GM19043 (cell line): ENCODE measurements around the gene GAS7.
A peak's percentile ranks its signal among the peaks of the same experiment; 100 is the strongest.
"Not testable (repeated sequence)": the region's sequence is repeated elsewhere in the genome, so short reads cannot be mapped to it uniquely, and the experiment has no call there.

ENCODE experiments used
- ATAC-seq: cut with Tn5 transposase; IDR thresholded peaks from one replicate; pipeline ENCODE4 v1.9.1; 2021; ENCODE audit warnings: low read depth; ENCODE audit not compliant: unreplicated experiment

Gene GAS7

DNA sequence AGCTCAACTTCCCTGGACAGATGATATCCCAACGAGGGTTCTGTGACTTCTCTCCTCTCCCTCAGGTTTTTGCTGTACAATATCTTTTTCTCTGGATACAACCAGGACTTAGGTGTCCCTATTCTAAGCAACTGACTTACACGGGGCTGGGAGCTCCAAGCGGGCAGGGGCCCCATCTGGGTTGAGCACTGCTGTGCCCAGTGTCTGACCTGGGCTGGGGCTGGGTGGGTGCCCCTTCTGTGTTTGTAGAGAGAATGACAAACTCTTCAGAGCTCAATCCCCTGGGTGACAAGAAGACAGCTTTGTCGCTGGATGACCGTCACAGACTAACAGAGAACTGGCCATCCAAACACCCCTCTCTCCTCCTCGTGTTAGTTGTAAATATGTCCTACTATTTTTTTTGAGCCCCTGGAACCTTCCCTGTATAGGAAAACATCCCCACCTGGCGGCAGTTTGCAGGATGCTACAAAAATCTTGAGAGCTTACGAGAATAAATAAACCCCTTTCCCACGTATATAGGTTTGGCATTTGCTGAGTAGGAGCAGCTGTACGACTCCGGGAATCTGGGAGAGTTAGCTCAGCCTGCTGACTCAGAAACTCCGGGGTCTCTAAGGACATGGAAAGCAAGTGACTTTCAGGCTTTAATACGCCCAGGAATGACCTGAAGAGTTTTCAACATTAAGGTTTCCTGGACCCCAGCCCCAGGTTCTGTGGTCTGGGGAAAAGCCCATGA lies 269.6 kb downstream of the GAS7 start:
- no peak for ATAC-seq

DNA sequence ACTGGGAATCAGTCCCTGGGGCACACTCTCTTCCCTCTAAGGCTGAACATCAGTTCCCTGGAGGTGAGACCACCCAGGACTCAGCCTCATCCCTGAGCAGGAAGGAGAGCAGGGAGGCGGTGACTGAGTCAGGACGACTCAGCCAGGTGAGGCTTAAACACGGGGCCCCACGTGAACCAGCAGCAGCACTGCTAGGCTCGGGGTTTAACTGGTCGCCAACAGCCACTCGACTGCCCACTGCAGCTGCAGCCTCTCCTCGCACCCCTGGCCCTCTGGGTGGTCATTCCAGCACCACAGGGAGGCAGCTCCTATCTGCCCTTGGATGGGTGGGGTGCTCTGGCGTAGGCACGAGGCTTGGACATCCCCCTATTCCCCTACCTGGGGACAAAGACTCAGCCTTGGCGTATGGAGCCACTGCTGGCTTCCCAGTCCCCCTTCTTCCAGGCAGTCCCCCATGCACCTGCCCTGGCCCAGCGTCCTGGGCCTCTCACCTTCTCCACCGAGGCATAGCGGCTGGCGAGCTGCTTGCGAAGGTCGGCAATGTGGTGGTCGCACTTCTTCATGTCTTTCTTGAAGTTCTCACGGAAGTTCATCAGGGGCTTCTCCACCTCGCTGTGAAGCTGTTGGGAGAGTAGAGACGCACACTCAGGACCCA lies 272.1 kb downstream of the GAS7 start:
- no peak for ATAC-seq

DNA sequence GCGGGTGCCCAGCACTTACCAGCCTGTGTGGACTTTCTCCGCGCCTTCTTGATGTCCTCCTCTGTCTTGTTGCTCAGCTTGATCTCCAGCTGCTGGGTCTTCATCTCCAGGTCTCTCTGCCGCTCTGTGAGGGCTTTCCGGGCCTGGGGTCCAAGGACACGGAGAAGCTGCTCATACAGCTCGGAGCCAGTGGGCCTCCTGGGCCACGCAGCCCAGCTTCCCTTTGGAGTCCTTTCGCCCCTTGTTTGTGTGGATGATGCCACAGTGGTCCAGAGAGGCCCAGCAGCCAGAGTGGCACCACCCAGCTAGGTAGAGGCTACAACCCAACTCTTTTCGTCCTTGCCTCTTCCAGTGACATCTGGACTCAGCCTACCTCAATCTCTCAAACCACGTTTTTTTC lies 272.9 kb downstream of the GAS7 start:
- no peak for ATAC-seq

DNA sequence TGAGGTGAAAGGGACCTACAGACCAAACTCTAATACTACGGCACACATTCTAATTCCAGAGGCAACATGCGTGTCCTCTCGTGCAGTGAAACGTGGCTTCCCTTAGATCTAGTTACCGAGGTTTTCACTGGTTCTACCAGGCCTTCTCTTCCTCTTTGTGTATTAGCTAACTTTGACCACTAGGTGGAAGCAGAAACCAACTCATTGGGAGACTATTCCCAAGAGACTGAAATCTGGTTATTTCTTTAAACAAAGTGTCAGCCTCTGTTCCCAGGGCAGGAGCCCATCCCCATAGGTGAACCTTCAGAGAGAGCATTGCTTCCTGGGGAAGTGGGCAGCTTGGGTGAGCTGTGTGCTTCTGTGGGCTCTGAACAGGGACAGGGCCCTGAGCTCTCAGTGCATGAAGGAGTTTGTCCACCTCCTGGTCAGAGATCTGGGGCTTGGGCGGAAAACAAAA lies 273.6 kb downstream of the GAS7 start:
- peak; percentile 64 for ATAC-seq

DNA sequence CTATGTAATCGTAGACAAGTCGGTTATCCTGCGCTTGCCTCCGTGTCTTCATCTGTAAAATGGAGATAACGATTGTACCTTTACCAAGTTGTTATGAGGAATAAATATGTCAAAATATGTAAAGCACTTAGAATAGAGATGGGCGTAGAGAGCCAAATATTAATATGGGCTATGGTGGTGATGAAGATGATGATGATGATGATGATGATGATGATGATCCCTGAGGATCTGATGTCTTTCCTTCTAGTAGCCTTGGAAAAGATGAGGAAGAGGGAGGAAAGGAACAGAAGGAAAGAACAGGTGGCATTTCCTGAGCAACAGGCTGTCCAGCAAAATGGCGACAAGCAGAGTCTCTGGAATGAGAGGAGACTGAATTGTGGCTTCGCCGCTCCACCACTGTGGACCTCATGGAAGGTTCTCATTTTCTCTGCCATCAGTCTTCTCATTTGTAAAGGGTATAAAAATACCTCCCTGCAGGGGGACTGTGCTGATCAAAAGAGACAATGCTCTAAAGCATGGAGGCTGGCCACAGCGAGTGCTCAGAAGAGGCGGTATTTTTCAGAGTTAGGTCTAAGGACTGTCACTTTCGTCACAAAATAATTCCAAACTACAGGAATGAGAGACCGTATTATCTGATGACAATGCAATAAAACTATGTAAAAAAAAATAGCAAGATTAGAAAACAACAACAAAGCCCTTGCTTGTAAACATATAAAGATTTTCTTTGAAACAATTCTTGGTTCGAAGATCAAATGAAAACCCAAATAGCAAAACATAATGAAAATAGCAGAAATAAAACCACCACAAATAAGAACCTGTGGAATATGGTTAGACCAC lies 276.2 kb downstream of the GAS7 start:
- no peak for ATAC-seq

- ATAC-seq: not testable (repeated sequence)
Observed at GRCh38 chr17:9921216-9921615, 277.2 kb downstream of the GAS7 start.

DNA sequence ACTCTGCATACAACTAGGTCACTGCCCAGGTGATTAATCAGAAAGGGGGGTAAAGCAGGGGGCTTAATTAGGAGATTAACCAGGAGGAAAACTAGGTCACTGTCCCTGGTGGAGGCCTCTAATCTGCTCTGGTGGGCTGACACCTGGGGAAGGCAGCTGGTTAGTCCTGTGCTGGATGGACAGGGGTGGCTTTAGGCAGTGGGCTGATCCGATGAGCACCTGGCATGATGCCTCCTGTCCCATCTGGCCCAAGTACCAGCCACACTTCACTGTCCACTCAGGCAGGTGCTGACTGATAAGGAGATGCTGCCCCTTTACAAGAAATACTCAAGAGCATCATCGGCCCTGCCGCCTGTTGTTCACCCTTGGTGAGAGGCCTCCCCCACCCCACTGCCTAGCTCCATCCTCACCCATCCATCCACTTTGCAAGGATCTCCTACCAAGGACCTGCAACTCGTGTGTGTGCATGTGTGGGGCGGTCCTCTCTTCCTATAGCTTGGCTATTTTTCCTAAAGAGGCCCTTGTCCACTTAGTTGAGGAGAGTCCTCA lies 279.5 kb downstream of the GAS7 start:
- no peak for ATAC-seq

DNA sequence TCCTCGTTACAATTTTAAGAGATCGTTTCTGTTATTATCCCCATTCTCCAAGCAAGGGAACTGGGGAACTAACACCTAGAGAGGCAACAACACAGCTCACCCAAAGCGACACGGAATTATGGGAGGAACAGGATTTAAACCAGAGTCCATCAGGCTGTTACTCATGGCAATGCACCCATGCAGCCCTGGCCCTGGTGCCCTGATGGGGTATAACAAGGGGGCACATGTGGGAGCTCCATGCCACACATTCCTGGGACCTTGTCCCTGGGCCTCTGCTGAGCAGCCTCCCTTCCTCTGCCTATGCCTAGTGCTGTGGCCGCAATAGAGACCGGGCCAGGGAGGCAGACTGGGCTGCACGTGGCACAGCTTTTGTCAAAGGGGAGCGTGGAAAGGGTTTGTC lies 280.1 kb downstream of the GAS7 start:
- no peak for ATAC-seq

DNA sequence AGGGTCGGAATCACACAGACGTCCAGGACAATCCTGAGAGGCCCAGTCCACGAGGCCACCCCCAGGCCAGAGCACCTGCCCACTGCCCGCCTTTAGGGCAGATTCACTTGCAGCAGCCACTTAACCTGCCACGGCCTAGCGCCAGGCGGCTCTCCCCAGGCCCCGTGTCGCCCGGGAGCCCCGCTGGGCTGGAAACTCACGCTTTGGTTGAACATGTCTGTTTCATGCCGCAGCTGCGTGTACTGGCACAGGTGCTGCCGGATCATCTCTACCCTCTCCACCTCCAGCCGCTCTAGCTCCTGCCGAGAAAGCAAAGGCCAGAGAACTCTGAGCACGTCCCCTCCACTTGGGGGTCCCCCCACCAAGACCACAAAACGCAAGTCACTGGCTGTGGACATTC lies 280.6 kb downstream of the GAS7 start:
- no peak for ATAC-seq

GRCh38 chr17:9917131-9917530 lies 281.3 kb downstream of the GAS7 start:
- no peak for ATAC-seq

DNA sequence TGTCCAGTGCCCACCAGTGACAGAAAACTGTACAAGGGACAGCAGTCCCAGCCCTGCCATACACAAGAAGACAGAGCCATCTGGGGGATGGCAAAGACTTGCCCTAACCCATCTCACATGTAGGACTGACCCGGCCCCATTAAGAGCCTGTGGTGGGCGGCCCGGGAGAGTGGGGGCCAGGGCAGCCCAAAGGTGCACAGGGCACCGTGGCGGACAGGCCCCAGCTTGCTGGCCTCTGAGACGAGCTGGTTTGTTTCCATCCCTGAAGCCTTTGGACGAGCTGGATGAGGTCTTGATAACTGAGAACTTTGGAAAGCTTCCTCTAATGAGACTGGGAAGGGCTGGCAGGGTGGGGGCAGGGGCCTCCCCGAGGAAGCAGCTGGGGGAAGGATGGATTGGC lies 282.3 kb downstream of the GAS7 start:
- ATAC-seq: no peak

- no peak for ATAC-seq
Observed at GRCh38 chr17:9913476-9913875, 284.9 kb downstream of the GAS7 start.

DNA sequence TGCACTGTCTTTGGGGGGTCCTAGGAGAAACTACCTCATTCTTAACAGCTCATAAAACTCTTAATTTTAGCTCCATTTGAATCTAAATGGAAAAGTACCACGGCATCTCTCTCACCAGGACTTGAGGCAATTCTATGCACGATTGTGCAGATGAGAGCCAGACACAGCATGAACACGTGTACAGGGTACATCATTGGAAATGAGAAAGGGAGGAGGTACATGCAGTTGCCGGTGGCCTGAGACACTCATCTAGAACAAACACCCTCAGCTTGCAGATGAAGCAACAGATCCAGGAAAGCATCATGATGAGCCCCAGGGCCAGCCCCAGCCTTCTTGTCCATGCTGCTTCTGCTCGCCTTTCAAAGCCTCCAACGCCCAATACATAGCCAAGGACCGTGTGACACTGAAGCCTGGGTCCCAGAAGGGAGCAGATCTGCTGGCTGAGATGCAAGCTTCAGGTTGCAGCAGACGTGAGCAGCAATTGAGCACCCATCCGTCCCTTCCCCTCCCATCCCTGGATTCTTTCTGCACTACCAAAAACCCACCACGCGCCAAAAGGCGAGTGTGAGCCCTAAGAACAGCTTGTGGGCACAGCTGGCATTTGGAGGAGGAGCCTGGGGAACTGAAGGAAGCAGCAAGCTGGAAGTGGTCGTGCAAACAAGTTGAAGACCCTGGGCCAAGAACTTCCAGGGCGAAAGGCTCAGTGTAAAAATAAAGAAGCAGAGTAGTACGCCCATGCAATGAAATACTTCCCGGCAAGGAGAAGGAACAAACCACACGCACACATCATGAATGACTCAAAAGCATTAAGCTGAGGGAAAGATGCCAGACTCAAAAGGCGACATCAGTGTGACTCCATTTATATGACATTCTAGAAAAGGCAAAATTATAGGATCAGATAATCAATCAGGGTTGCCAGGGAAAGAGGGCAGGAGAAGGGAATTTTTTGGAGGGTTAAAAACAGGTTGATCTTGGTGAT lies 286.0 kb downstream of the GAS7 start:
- ATAC-seq: no peak

DNA sequence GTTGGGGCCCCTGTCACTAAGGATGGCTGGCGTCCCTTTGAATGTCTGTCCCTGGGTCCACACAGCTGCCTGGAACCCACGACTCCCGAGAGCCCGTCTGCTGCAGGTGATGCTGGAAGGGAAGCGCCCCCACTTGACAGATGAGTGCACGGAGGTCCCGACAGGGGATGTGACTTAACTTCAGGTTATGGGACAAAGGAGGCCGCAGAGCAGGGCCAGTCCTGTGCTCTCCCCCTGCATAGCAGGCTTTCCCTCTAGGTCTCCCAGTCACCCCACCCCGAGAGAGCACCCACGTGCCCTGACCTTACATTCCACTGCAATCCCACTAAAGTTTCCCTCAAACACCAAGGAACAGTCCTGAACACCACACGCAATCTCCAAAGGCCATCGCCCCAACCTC lies 287.3 kb downstream of the GAS7 start:
- ATAC-seq: no peak

DNA sequence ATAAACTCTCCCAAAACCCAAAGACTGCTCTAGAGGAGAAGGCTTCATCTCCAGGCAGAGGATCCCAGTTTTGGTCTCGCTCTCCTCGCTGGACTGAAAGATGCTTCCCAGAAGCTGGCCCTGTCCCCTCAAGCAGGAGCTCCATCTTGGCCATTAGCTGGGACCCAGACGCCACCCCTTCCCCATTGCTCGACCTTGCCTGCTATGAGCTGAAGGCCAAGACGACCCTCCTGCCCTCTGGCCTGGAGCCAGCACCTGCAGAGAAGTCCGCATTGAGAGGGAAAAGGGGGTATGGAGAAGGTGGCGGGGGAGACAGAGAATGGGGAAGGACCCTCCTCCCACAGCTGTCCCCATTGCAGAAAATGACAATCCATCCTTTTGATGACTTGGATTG lies 289.8 kb downstream of the GAS7 start:
- no peak for ATAC-seq

- ATAC-seq: no peak
Observed at GRCh38 chr17:9907883-9908648, 290.3 kb downstream of the GAS7 start.

GRCh38 chr17:9907131-9907530 lies 291.3 kb downstream of the GAS7 start:
- ATAC-seq: no peak

DNA sequence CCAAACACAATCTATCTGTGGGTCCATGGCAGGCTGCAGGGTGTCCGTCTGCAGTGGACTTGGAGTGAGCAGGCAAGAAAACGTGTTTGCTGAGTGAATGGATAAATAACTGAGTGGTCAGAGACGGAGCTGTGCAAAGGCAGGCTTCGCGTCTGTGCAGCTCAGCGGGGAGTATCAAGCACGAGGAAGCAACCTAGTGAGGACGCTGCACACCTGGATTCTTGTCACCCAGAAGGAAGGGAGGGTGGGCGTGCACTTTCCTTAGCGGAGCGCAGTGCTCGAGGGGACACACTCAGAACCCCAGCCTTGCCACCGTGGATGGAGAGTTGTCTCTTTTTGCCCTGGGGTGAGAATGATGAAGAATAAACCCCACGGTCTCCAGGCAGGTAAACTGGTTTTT lies 291.8 kb downstream of the GAS7 start:
- ATAC-seq: no peak

DNA sequence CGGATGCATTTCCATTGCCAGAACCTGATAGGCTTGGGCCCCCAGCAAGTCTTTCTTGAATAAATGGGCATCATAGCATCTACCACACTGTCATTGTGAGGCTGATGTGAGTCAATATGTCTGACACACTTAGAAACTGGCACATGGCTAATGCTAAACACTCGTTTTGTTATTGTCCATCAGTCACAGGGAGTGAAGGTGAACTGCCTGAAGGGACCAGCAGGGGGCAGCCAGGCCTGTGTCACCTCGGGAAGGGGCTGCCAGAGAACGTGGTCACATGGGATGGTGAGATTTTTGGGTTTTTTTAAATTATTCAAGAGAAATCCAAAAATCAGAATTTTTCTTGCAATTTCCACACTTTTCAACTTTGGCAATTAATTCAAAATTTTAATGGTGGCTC lies 292.5 kb downstream of the GAS7 start:
- no peak for ATAC-seq
